ENCODE measurements around the gene SPDL1. TPM values are rescaled to one million over a fixed set of nuclear protein-coding genes. Genes with fewer than 3 reads are reported as not detected.

Gene SPDL1, protein sequence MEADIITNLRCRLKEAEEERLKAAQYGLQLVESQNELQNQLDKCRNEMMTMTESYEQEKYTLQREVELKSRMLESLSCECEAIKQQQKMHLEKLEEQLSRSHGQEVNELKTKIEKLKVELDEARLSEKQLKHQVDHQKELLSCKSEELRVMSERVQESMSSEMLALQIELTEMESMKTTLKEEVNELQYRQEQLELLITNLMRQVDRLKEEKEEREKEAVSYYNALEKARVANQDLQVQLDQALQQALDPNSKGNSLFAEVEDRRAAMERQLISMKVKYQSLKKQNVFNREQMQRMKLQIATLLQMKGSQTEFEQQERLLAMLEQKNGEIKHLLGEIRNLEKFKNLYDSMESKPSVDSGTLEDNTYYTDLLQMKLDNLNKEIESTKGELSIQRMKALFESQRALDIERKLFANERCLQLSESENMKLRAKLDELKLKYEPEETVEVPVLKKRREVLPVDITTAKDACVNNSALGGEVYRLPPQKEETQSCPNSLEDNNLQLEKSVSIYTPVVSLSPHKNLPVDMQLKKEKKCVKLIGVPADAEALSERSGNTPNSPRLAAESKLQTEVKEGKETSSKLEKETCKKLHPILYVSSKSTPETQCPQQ
- total RNA-seq, result 10 to 100 TPM; 63.6 to 64.1 TPM

DNA sequence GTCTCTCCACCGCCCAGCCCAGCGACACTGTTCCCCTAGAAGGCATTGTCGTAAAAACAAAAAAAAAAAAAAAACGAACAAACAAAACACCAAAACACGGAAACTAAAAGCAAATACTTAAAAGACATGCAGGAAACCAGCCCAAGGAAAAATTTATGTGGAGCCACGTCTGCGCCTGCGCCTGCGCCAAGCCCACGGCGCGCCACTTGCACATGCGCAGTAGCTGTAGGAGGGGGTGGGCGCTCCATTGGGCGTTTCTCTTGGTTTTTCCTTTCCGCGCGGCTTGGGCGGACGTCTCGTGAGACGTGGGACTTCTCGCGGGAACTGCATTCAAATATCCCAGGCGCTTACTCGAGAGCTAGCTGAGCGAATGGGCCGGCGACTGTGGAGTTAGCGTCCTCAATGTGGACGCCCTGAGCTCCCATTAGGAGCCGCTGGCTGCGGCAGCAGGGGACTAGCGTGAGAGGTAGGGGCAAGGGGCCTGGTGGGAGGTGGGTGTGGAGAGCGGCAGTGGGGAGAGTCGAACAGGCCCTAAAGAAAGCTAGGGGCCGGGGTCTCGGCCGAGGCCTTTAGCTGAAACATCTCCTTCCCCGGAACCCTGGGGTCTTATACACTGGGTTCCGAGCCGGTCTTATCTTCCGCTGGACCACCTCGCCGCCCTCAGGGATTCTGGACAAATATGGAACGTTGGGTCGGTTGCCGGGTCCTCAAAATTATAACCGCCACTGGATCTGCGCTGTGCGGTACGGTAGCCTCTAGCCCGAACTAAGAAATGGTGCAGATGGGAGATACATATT lies at the start of gene SPDL1:
SPDL1 (plus strand) TSS at position 350 of the 797 bp plus-strand sequence. CDS start 4,644 bp downstream, outside the sequence.
- H3K4me1 Mint-ChIP-seq (ENCODE audit: low read depth), result peaks cover 36% of the 10 kb centered on the region
- ChIA-PET POLR2A (interaction anchor here (0.6 to 1.4 kb wide), 10 partner anchors 9 to 642 kb away, joined by 3 to 32 read pairs (median 4); partner anchors contain the start of gene DOCK2), CTCF (interaction anchor here (1.0 to 1.8 kb wide), 3 partner anchors 10 to 106 kb away, joined by 3 to 6 read pairs (median 4); no protein-coding TSS in a partner anchor)
- ATAC-seq, result peak; percentile 96
- H3K4me3 Mint-ChIP-seq, result peak within 1 kb of the TSS; percentile 98
- H3K27me3 Mint-ChIP-seq (ENCODE audit: low read depth), result peaks cover 2% of the 10 kb centered on the region
- DNase-seq, result peak; percentile 97
- H3K27ac Mint-ChIP-seq, result peak within 1 kb of the TSS; percentile 97
- no peaks in the 10 kb centered on the region for H3K9me3 Mint-ChIP-seq (ENCODE audit: insufficient read depth)
- H3K36me3 Mint-ChIP-seq (ENCODE audit: low read depth), result peaks cover 8% of the 10 kb centered on the region

DNA sequence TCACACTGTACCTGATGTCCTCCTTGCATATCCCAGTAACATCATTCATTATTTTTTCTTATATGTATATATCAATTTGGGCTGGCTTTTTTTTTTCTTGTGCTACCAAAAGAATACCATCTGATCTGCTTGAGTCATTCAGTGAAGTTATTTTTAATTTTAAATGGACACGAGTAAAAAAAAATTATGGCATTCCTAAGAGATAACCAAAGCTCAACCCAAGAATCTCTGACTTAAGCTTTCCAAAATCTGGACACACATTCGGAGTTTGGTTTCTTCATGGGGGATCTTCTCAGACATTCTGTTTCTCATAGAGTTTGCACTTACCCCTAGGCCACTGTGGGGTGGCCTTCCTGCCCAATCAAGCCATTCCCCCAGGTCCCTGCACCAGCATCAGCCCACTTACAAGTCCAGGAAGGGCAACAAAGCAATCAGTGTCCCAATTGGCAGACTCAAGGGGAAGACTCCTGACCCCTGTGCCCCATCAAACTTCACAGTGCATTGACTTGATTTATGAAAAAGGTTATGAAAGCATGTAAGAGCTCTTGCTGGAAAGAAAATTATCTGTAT lies 49.2 kb upstream of the SPDL1 start:
- CTCF ChIA-PET, result no interaction called here
- H3K27me3 Mint-ChIP-seq (ENCODE audit: low read depth), result peaks cover 6% of the 10 kb centered on the region
- no peak overlapping the region for H3K4me3 Mint-ChIP-seq
- no peaks in the 10 kb centered on the region for H3K36me3 Mint-ChIP-seq (ENCODE audit: low read depth)
- POLR2A ChIA-PET, result no interaction called here
- ATAC-seq (no peak), DNase-seq (no peak)
- H3K27ac Mint-ChIP-seq, result no peak overlapping the region
- H3K9me3 Mint-ChIP-seq (ENCODE audit: insufficient read depth), result no peaks in the 10 kb centered on the region
- no peaks in the 10 kb centered on the region for H3K4me1 Mint-ChIP-seq (ENCODE audit: low read depth)

DNA sequence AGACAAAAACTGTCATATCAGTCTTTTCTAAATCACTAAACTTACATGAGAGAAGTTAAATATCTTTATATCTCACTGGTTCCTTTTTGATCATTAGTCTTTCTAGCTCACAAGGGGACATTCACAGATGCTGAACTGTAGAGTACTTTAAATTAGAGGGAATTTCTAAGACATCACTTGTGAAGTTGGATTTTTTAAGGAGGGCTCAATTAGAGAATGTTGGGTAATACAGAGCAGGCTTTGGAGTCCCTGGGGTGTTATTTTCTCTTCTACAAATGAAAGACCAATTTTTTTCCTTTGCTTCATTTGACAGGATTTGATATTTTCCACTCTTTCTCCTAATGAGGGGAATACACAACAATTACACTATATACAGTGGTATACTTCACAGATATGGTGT lies 48.6 kb upstream of the SPDL1 start:
- Mint-ChIP-seq H3K9me3 (ENCODE audit: insufficient read depth) (no peaks in the 10 kb centered on the region), H3K27me3 (ENCODE audit: low read depth) (peaks cover 6% of the 10 kb centered on the region), H3K4me3 (no peak overlapping the region), H3K27ac (no peak overlapping the region), H3K36me3 (ENCODE audit: low read depth) (no peaks in the 10 kb centered on the region), H3K4me1 (ENCODE audit: low read depth) (no peaks in the 10 kb centered on the region)
- ChIA-PET CTCF (no interaction called here), POLR2A (no interaction called here)
- ATAC-seq (no peak), DNase-seq (no peak)

DNA sequence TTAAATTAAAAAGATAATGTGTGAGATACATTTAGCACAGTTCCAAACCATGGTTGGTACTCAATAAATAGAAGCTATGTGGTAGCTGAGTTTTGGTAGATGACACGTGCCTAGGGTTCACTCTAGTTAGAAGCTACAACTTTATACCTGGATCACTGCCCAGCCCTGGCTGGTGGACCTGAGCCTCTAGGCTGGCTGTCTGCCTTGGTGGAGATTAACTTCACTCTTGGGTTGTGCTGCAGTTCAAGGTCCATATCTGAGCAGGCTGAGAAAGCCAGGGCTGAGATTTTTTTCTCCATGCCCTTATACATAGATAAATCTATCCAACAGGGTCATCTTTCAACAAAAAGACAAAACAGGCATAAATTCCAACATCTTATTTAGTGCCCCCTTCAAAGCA lies 44.6 kb upstream of the SPDL1 start:
- Mint-ChIP-seq H3K27ac (no peak overlapping the region), H3K4me1 (ENCODE audit: low read depth) (no peaks in the 10 kb centered on the region), H3K9me3 (ENCODE audit: insufficient read depth) (no peaks in the 10 kb centered on the region), H3K4me3 (no peak overlapping the region), H3K36me3 (ENCODE audit: low read depth) (no peaks in the 10 kb centered on the region), H3K27me3 (ENCODE audit: low read depth) (peaks cover 13% of the 10 kb centered on the region)
- no peak for DNase-seq
- ATAC-seq, result no peak
- POLR2A ChIA-PET, result interaction anchor here (0.5 kb wide), 1 partner anchor 470 kb away, joined by 7 read pairs; no protein-coding TSS in a partner anchor
- CTCF ChIA-PET, result no interaction called here

- ATAC-seq (no peak), DNase-seq (no peak)
- H3K9me3 Mint-ChIP-seq (ENCODE audit: insufficient read depth), result no peaks in the 10 kb centered on the region
- no peak overlapping the region for H3K4me3 Mint-ChIP-seq
- peaks cover 11% of the 10 kb centered on the region for H3K27me3 Mint-ChIP-seq (ENCODE audit: low read depth)
- H3K36me3 Mint-ChIP-seq (ENCODE audit: low read depth), result no peaks in the 10 kb centered on the region
- H3K4me1 Mint-ChIP-seq (ENCODE audit: low read depth), result no peaks in the 10 kb centered on the region
- no peak overlapping the region for H3K27ac Mint-ChIP-seq
- ChIA-PET POLR2A (no interaction called here), CTCF (no interaction called here)
Measured at GRCh38 chr5:169542811-169543210, 40.8 kb upstream of the SPDL1 start.

DNA sequence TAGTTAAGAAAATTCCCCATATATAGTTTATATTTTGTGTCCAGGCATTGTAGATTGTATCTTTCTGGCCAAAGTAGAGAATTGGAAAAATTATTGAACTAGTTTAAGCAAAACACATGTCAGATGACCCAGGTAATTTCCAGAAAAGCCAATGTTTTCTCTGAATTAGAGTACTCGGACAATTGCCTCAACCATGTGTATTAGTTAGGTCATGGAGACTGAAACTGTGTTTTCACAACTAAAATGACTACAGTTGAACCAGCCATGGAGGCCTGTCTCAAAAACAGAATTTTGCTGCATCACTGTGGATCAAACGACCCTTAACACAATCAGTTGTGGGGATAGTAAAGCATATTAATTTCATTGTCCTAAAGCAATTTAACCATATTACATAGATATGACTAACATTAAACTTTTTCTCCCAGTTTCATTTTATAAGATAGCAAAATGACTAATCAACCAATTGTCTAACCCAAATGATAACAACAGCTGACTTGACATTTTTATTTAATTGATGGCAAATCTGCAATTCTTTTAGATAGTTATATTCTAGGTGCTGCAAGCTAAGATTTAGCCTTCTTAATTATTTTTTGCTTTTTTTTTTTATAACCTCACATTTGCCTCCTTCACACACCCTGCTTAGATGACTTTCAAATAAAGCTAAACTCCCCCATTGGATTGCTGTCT lies 39.2 kb upstream of the SPDL1 start:
- Mint-ChIP-seq H3K27me3 (ENCODE audit: low read depth) (peaks cover 19% of the 10 kb centered on the region), H3K9me3 (ENCODE audit: insufficient read depth) (no peaks in the 10 kb centered on the region), H3K27ac (no peak overlapping the region), H3K36me3 (ENCODE audit: low read depth) (no peaks in the 10 kb centered on the region), H3K4me3 (no peak overlapping the region), H3K4me1 (ENCODE audit: low read depth) (no peaks in the 10 kb centered on the region)
- ATAC-seq, result no peak
- ChIA-PET POLR2A (no interaction called here), CTCF (no interaction called here)
- DNase-seq, result no peak

- Mint-ChIP-seq H3K36me3 (ENCODE audit: low read depth) (no peaks in the 10 kb centered on the region), H3K9me3 (ENCODE audit: insufficient read depth) (no peaks in the 10 kb centered on the region), H3K4me3 (no peak overlapping the region), H3K27ac (no peak overlapping the region), H3K4me1 (ENCODE audit: low read depth) (no peaks in the 10 kb centered on the region), H3K27me3 (ENCODE audit: low read depth) (peaks cover 25% of the 10 kb centered on the region)
- ChIA-PET CTCF (interaction anchor here (1.1 kb wide), 1 partner anchor 105 kb away, joined by 4 read pairs; no protein-coding TSS in a partner anchor), POLR2A (no interaction called here)
- no peak for DNase-seq
- ATAC-seq, result no peak
Measured at GRCh38 chr5:169545762-169546161, 37.8 kb upstream of the SPDL1 start.

GRCh38 chr5:169546346-169546745 lies 37.2 kb upstream of the SPDL1 start:
- H3K9me3 Mint-ChIP-seq (ENCODE audit: insufficient read depth), result no peaks in the 10 kb centered on the region
- H3K4me3 Mint-ChIP-seq, result no peak overlapping the region
- DNase-seq, result no peak
- ChIA-PET CTCF (no interaction called here), POLR2A (no interaction called here)
- H3K4me1 Mint-ChIP-seq (ENCODE audit: low read depth), result no peaks in the 10 kb centered on the region
- H3K36me3 Mint-ChIP-seq (ENCODE audit: low read depth), result no peaks in the 10 kb centered on the region
- no peak overlapping the region for H3K27ac Mint-ChIP-seq
- H3K27me3 Mint-ChIP-seq (ENCODE audit: low read depth), result peaks cover 30% of the 10 kb centered on the region
- no peak for ATAC-seq

GRCh38 chr5:169547508-169547907 lies 36.1 kb upstream of the SPDL1 start:
- H3K36me3 Mint-ChIP-seq (ENCODE audit: low read depth), result no peaks in the 10 kb centered on the region
- ATAC-seq (no peak), DNase-seq (no peak)
- H3K27ac Mint-ChIP-seq, result no peak overlapping the region
- H3K27me3 Mint-ChIP-seq (ENCODE audit: low read depth), result peaks cover 36% of the 10 kb centered on the region
- no peak overlapping the region for H3K4me3 Mint-ChIP-seq
- H3K4me1 Mint-ChIP-seq (ENCODE audit: low read depth), result no peaks in the 10 kb centered on the region
- CTCF ChIA-PET, result no interaction called here
- POLR2A ChIA-PET, result no interaction called here
- no peaks in the 10 kb centered on the region for H3K9me3 Mint-ChIP-seq (ENCODE audit: insufficient read depth)

GRCh38 chr5:169548315-169548714 lies 35.3 kb upstream of the SPDL1 start:
- no peak for ATAC-seq
- H3K27me3 Mint-ChIP-seq (ENCODE audit: low read depth), result peaks cover 39% of the 10 kb centered on the region
- no peaks in the 10 kb centered on the region for H3K36me3 Mint-ChIP-seq (ENCODE audit: low read depth)
- DNase-seq, result no peak
- ChIA-PET POLR2A (no interaction called here), CTCF (no interaction called here)
- no peak overlapping the region for H3K27ac Mint-ChIP-seq
- H3K4me3 Mint-ChIP-seq, result no peak overlapping the region
- no peaks in the 10 kb centered on the region for H3K9me3 Mint-ChIP-seq (ENCODE audit: insufficient read depth)
- no peaks in the 10 kb centered on the region for H3K4me1 Mint-ChIP-seq (ENCODE audit: low read depth)

DNA sequence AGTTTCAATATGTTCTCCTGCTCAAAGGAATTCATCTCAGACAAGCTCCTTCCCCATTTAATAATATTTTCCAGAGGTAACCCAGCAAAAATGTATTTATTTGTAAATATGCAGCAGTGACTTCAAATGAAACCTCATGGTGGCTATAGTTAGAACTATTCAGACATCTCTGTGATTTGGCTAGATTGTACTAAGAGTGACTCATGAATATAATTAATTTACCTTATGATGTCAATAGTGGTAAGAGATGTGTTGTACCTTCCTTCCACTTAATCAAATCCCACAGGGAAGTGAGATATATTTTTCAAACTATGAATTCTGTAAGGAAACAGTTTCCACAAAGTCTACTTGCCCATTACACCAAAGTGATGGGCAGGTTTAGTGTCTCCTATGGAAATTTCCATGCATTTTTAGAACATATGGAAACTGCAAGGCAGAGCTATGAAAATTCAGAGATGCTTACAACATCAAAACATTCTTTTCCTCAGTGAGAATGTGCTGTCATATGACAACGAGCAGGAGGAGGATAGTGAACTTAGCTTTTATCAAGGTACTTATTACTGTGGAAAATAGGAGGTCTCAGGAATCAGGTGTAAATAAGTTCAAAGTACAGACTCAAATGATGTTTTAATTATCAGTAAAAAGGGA lies 34.0 kb upstream of the SPDL1 start:
- H3K27ac Mint-ChIP-seq, result no peak overlapping the region
- ChIA-PET POLR2A (no interaction called here), CTCF (no interaction called here)
- ATAC-seq (no peak), DNase-seq (no peak)
- H3K36me3 Mint-ChIP-seq (ENCODE audit: low read depth), result no peaks in the 10 kb centered on the region
- no peaks in the 10 kb centered on the region for H3K4me1 Mint-ChIP-seq (ENCODE audit: low read depth)
- H3K27me3 Mint-ChIP-seq (ENCODE audit: low read depth), result peaks cover 43% of the 10 kb centered on the region
- no peak overlapping the region for H3K4me3 Mint-ChIP-seq
- no peaks in the 10 kb centered on the region for H3K9me3 Mint-ChIP-seq (ENCODE audit: insufficient read depth)
